ENCODE results near the gene ERGIC1. TPM values are rescaled to one million over a fixed set of nuclear protein-coding genes. Genes with fewer than 3 reads are reported as not detected.

The ERGIC1 gene
- total and polyA plus RNA-seq, 2 of the 8 experiments (the other 6 are each of a cell fraction or from before 2014, with no cell fraction given) = 95.3 to 106 TPM

GRCh38 chr5:172945151-172945550, 111.1 kb downstream of the ERGIC1 start:
- Histone ChIP-seq H3K14ac (ENCODE audit: insufficient read length) (no peak overlapping the region), H3K36me3 (ENCODE audit: control insufficient read depth in 2 of 4, insufficient read depth in 4 of 4, low read length in 3 of 4) (peaks cover 0 to 13% (median 3%) of the 10 kb centered on the region in 4 experiments; a peak in 3 of 8 replicates), H3K18ac (ENCODE audit: extremely low read depth, low read length) (no peak overlapping the region), H2BK12ac (ENCODE audit: low read depth, low read length) (no peak overlapping the region), H3K4me1 (replicated peaks in 1 of 4; ENCODE audit: control insufficient read depth in 3 of 4, insufficient read depth in 4 of 4, low read length in 3 of 4) (peaks cover 4 to 15% (median 9%) of the 10 kb centered on the region in 4 experiments; a peak in 5 of 7 replicates), H3K4ac (replicated peaks; ENCODE audit: insufficient read length, low read depth, low read length) (no peak overlapping the region), H3K4me2 (ENCODE audit: insufficient read depth in 1 of 2, low read depth in 2 of 2, low read length in 2 of 2) (no peak overlapping the region), H3K23me2 (ENCODE audit: low read depth, low read length) (no peaks in the 10 kb centered on the region), H3K27me3 (replicated peaks in 1 of 4; ENCODE audit: control insufficient read depth in 3 of 4, extremely low read depth in 1 of 4, insufficient read depth in 3 of 4, low read length in 3 of 4) (no peaks in the 10 kb centered on the region; a peak in 2 of 7 replicates), H3K9ac (replicated peaks in 1 of 4; ENCODE audit: extremely low read depth in 1 of 4, low read depth in 3 of 4, low read length in 3 of 4) (no peak overlapping the region), H4K5ac (ENCODE audit: insufficient read length, low read depth, low read length) (no peak overlapping the region), H3K23ac (ENCODE audit: insufficient read length) (no peak overlapping the region), H2BK120ac (replicated peaks; ENCODE audit: low read depth, low read length) (no peak overlapping the region), H4K91ac (replicated peaks; ENCODE audit: insufficient read length, low read length) (no peak overlapping the region), H4K8ac (ENCODE audit: extremely low read depth, insufficient read depth, low read length) (no peak overlapping the region; the same call in 1 of the 2 replicates), H2BK5ac (ENCODE audit: low read depth, low read length) (no peak overlapping the region), H2BK15ac (ENCODE audit: low read length) (no peak overlapping the region), H3K56ac (replicated peaks; ENCODE audit: insufficient read length, low read depth, low read length) (no peak overlapping the region), H2AK5ac (ENCODE audit: low read depth, low read length) (no peak overlapping the region), H3K4me3 (ENCODE audit: extremely low read depth in 1 of 4, insufficient read depth in 2 of 4, low read depth in 3 of 4, low read length in 4 of 4) (no peak overlapping the region), H2BK20ac (ENCODE audit: low read length) (no peak overlapping the region), H3K79me1 (ENCODE audit: low read depth, low read length) (no peaks in the 10 kb centered on the region), H4K20me1 (replicated peaks in 1 of 2; ENCODE audit: control insufficient read depth in 1 of 2, insufficient read depth in 2 of 2, low read length in 2 of 2) (peaks cover 1 to 8% of the 10 kb centered on the region in 2 experiments), H3K79me2 (ENCODE audit: control insufficient read depth in 1 of 2, insufficient read depth in 2 of 2, low read length in 2 of 2) (no peaks in the 10 kb centered on the region), H2AFZ (ENCODE audit: low read length) (no peak overlapping the region), H3K27ac (ENCODE audit: low read depth, low read length) (no peak overlapping the region), H3K9me3 (ENCODE audit: insufficient read depth in 2 of 2, low read depth in 1 of 2, low read length in 1 of 2) (no peaks in the 10 kb centered on the region)
- 95% methylated on average over 6 of the region's 6 CpGs; no CpG with 5 or more reads in 1 of the 2 experiments for WGBS, 2 experiments (ENCODE audit: extremely low coverage in 1 of 2, insufficient coverage in 1 of 2, insufficient read length in 1 of 2, insufficient replicate concordance in 2 of 2, low coverage in 1 of 2, low lambda C conversion rate in 2 of 2, missing lambda C conversion rate in 1 of 2)
- FAIRE-seq = no peak
- ChIA-PET CTCF (ENCODE audit: partially characterized antibody) (interaction anchor here (0.6 to 1.2 kb wide), 4 partner anchors 11 to 238 kb away, joined by 3 to 4 read pairs (median 3); no protein-coding TSS in a partner anchor), POLR2A (ENCODE audit: partially characterized antibody) (interaction anchor here (1.1 kb wide), 1 partner anchor 14 kb away, joined by 5 read pairs; no protein-coding TSS in a partner anchor)
- TF ChIP-seq ATF3 (IDR thresholded peaks at IDR 0.05; ENCODE audit: insufficient read depth, low read depth, low read length) (no peak), HDAC6 (IDR thresholded peaks at IDR 0.05; ENCODE audit: low read depth, low read length) (no peak)
- DNase-seq (ENCODE audit: low read depth in 1 of 2, low spot score in 2 of 2) = no peak
